ENCODE results near the gene MGAT4C. TPM values are rescaled to one million over a fixed set of nuclear protein-coding genes. Genes with fewer than 3 reads are reported as not detected.

MGAT4C gene
- total RNA-seq, 1 donor from 2014 or later = 1.8 TPM

GRCh38 chr12:86249276-86249675 lies 6.9 kb downstream of the MGAT4C start:
- H3K27ac Mint-ChIP-seq = no peak overlapping the region
- H3K27me3 Mint-ChIP-seq (ENCODE audit: low read depth) = no peaks in the 10 kb centered on the region
- no peak overlapping the region for H3K4me3 Mint-ChIP-seq
- H3K4me1 Mint-ChIP-seq = peaks cover 15% of the 10 kb centered on the region
- H3K36me3 Mint-ChIP-seq = no peaks in the 10 kb centered on the region
- DNase-seq (ENCODE audit: low spot score in 2 of 2, unreplicated experiment in 2 of 2) = no peak
- no peak for TF ChIP-seq CTCF (IDR thresholded peaks at IDR 0.05; ENCODE audit: unreplicated experiment)
- peaks cover 6% of the 10 kb centered on the region for H3K9me3 Mint-ChIP-seq

- Mint-ChIP-seq H3K4me1 (peaks cover 9% of the 10 kb centered on the region), H3K4me3 (no peak overlapping the region), H3K36me3 (no peaks in the 10 kb centered on the region), H3K27me3 (ENCODE audit: low read depth) (no peaks in the 10 kb centered on the region), H3K27ac (no peak overlapping the region), H3K9me3 (peaks cover 6% of the 10 kb centered on the region)
- no peak for TF ChIP-seq CTCF (IDR thresholded peaks at IDR 0.05; ENCODE audit: unreplicated experiment)
- DNase-seq (ENCODE audit: low spot score in 2 of 2, unreplicated experiment in 2 of 2) = no peak
These were observed 8.3 kb downstream of the MGAT4C start for GRCh38 chr12:86247871-86248270.

- no peak for DNase-seq (ENCODE audit: low spot score in 2 of 2, unreplicated experiment in 2 of 2)
- Mint-ChIP-seq H3K36me3 (no peaks in the 10 kb centered on the region), H3K4me3 (no peak overlapping the region), H3K4me1 (peaks cover 10% of the 10 kb centered on the region), H3K27me3 (ENCODE audit: low read depth) (no peaks in the 10 kb centered on the region), H3K9me3 (peaks cover 6% of the 10 kb centered on the region), H3K27ac (no peak overlapping the region)
- no peak for TF ChIP-seq CTCF (IDR thresholded peaks at IDR 0.05; ENCODE audit: unreplicated experiment)
These were observed 14.6 kb downstream of the MGAT4C start for GRCh38 chr12:86241600-86241999.

- no peak for TF ChIP-seq CTCF (IDR thresholded peaks at IDR 0.05; ENCODE audit: unreplicated experiment)
- DNase-seq (ENCODE audit: low spot score in 2 of 2, unreplicated experiment in 2 of 2) = no peak
- Mint-ChIP-seq H3K27me3 (ENCODE audit: low read depth) (no peaks in the 10 kb centered on the region), H3K4me3 (no peak overlapping the region), H3K27ac (peak overlapping the region; percentile 4), H3K9me3 (no peaks in the 10 kb centered on the region), H3K36me3 (no peaks in the 10 kb centered on the region), H3K4me1 (peaks cover 49% of the 10 kb centered on the region)
These were observed 21.8 kb downstream of the MGAT4C start for GRCh38 chr12:86234316-86234855.

- TF ChIP-seq CTCF (IDR thresholded peaks at IDR 0.05; ENCODE audit: unreplicated experiment) = no peak
- DNase-seq (ENCODE audit: low spot score in 2 of 2, unreplicated experiment in 2 of 2) = no peak
- H3K4me3 Mint-ChIP-seq = no peak overlapping the region
- H3K9me3 Mint-ChIP-seq = no peaks in the 10 kb centered on the region
- H3K4me1 Mint-ChIP-seq = peaks cover 55% of the 10 kb centered on the region
- peak overlapping the region; percentile 7 for H3K27ac Mint-ChIP-seq
- no peaks in the 10 kb centered on the region for H3K27me3 Mint-ChIP-seq (ENCODE audit: low read depth)
- no peaks in the 10 kb centered on the region for H3K36me3 Mint-ChIP-seq
These were observed 23.1 kb downstream of the MGAT4C start for GRCh38 chr12:86233126-86233525.
